ENCODE results near the gene ZFR2. TPM values are rescaled to one million over a fixed set of nuclear protein-coding genes. Genes with fewer than 3 reads are reported as not detected.

Gene ZFR2
- total RNA-seq, 2 experiments from 2014 or later = 0.73 to 0.82 TPM

DNA sequence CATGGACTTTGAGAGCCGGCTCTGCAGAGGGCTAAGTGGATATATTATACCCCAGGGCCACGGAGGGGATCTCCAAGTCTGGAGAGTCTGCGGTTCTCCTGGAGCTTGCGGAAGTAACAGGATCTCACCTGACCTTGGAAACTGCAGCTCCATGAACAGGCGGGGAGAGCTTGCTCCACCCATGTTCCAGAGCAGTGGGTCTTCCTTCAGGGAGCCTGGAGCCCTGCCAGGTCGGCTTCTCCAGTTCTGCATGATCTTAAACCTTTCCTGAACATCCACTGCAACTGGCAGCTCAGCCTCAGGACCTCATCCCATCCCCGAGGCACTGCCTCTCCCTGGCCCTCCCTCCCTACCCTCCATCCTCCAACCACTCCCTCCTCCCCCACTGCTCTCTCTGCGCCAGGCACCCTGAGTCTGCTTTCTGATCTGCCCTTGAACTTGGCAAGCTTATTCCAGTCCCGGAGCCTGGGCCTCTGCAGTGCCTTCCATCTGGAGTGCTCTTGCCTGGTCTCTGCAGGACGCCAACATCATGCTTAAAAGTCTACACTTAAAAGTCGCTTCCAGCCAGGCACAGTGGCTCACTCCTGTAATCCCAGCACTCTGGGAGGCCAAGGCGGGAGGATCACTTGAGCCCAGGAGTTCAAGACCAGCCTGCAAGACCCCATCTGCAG lies 24.8 kb upstream of the ZFR2 start:
- Mint-ChIP-seq H3K27ac (no peak overlapping the region), H3K4me1 (ENCODE audit: low read depth) (no peaks in the 10 kb centered on the region), H3K4me3 (no peak overlapping the region), H3K36me3 (ENCODE audit: low read depth) (no peaks in the 10 kb centered on the region), H3K9me3 (no peaks in the 10 kb centered on the region), H3K27me3 (peaks cover 5% of the 10 kb centered on the region)
- no peaks in the 10 kb centered on the region for H3K36me3 ChIP-seq (ENCODE audit: insufficient read depth, low read length)
- no peaks in the 10 kb centered on the region for H3K4me1 ChIP-seq (ENCODE audit: insufficient read depth, low read length)
- TF ChIP-seq, protein P1, sequence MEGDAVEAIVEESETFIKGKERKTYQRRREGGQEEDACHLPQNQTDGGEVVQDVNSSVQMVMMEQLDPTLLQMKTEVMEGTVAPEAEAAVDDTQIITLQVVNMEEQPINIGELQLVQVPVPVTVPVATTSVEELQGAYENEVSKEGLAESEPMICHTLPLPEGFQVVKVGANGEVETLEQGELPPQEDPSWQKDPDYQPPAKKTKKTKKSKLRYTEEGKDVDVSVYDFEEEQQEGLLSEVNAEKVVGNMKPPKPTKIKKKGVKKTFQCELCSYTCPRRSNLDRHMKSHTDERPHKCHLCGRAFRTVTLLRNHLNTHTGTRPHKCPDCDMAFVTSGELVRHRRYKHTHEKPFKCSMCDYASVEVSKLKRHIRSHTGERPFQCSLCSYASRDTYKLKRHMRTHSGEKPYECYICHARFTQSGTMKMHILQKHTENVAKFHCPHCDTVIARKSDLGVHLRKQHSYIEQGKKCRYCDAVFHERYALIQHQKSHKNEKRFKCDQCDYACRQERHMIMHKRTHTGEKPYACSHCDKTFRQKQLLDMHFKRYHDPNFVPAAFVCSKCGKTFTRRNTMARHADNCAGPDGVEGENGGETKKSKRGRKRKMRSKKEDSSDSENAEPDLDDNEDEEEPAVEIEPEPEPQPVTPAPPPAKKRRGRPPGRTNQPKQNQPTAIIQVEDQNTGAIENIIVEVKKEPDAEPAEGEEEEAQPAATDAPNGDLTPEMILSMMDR (IDR thresholded peaks at IDR 0.05) = no peak
- no peak overlapping the region for H3K4me3 ChIP-seq (ENCODE audit: low read length)
- H3K27ac ChIP-seq (ENCODE audit: low read depth in 1 of 2, low read length in 2 of 2) = no peak overlapping the region
- intact Hi-C loops (cut with DNase I, micrococcal nuclease) = no loop called here
- ChIA-PET CTCF (no interaction called here), POLR2A (no interaction called here)
- DNase-seq = no peak
- H3K9me3 ChIP-seq (ENCODE audit: control insufficient read depth in 1 of 2, insufficient read depth in 1 of 2, low read length in 2 of 2) = peaks cover 5 to 6% of the 10 kb centered on the region in 2 experiments
- no peak for ATAC-seq (ENCODE audit: poor library complexity)
- H3K27me3 ChIP-seq (ENCODE audit: control insufficient read depth in 1 of 2, insufficient read depth in 2 of 2, low read length in 2 of 2) = no peaks in the 10 kb centered on the region

DNA sequence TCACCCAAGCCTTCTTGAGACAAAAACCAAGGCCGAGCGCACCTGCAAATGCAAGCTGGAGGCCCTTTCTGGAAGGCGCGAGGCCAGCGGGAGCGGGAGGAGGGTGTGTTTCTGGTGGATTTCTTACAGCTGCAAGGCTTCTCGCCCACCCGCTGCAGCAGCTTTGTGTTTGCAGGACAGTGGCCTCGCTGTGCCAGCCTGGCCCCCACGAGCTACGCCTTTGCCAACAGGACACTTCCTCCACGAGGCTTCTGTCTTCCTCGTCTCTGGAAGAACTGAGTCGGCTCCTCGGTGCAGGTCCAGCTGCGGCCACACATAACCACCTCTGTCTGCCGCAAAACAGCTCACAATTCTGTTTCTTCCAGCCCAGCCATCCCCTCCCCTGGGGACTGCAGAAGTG lies 21.8 kb upstream of the ZFR2 start:
- ATAC-seq (ENCODE audit: poor library complexity) (no peak), DNase-seq (no peak)
- Histone ChIP-seq H3K4me1 (ENCODE audit: insufficient read depth, low read length) (no peaks in the 10 kb centered on the region), H3K27ac (ENCODE audit: low read depth in 1 of 2, low read length in 2 of 2) (no peak overlapping the region), H3K4me3 (ENCODE audit: low read length) (no peak overlapping the region), H3K9me3 (ENCODE audit: control insufficient read depth in 1 of 2, insufficient read depth in 1 of 2, low read length in 2 of 2) (no peaks in the 10 kb centered on the region), H3K36me3 (ENCODE audit: insufficient read depth, low read length) (no peaks in the 10 kb centered on the region), H3K27me3 (ENCODE audit: control insufficient read depth in 1 of 2, insufficient read depth in 2 of 2, low read length in 2 of 2) (no peaks in the 10 kb centered on the region)
- TF ChIP-seq, protein P1 (IDR thresholded peaks at IDR 0.05) = no peak
- Mint-ChIP-seq H3K27me3 (peaks cover 5% of the 10 kb centered on the region), H3K36me3 (ENCODE audit: low read depth) (no peaks in the 10 kb centered on the region), H3K4me1 (ENCODE audit: low read depth) (no peaks in the 10 kb centered on the region), H3K4me3 (no peak overlapping the region), H3K9me3 (no peaks in the 10 kb centered on the region), H3K27ac (no peak overlapping the region)
- intact Hi-C loops (cut with DNase I, micrococcal nuclease) = no loop called here
- CTCF ChIA-PET = interaction anchor here (0.6 kb wide), 1 partner anchor 1873 kb away, joined by 3 read pairs; no protein-coding TSS in a partner anchor
- POLR2A ChIA-PET = no interaction called here

DNA sequence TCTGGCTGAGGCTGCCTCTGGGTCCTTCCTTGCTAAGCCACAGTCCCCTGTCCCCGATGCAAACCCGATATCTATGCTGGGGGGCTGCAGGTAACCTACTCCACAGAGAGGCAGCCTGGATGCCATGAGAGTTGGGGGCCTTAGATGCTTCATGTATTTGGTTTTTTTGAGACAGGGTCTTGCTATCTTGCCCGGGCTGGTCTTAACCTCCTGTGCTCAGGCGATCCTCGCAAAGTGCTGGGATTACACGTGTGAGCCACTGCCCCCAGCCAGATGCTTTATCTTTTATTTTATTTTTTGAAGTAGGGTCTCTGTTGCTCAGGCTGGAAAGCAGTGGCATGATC lies 13.2 kb upstream of the ZFR2 start:
- Mint-ChIP-seq H3K4me3 (no peak overlapping the region), H3K9me3 (no peaks in the 10 kb centered on the region), H3K36me3 (ENCODE audit: low read depth) (no peaks in the 10 kb centered on the region), H3K27ac (no peak overlapping the region), H3K4me1 (ENCODE audit: low read depth) (peaks cover 7% of the 10 kb centered on the region), H3K27me3 (peaks cover 63% of the 10 kb centered on the region)
- CTCF ChIA-PET = no interaction called here
- Histone ChIP-seq H3K9me3 (ENCODE audit: control insufficient read depth in 1 of 2, insufficient read depth in 1 of 2, low read length in 2 of 2) (peaks cover 0 to 8% of the 10 kb centered on the region in 2 experiments), H3K27me3 (ENCODE audit: control insufficient read depth in 1 of 2, insufficient read depth in 2 of 2, low read length in 2 of 2) (peaks cover 30 to 59% of the 10 kb centered on the region in 2 experiments), H3K4me3 (ENCODE audit: low read length) (no peak overlapping the region), H3K27ac (ENCODE audit: low read depth in 1 of 2, low read length in 2 of 2) (no peak overlapping the region), H3K36me3 (ENCODE audit: insufficient read depth, low read length) (no peaks in the 10 kb centered on the region), H3K4me1 (ENCODE audit: insufficient read depth, low read length) (peaks cover 15% of the 10 kb centered on the region)
- DNase-seq (no peak), ATAC-seq (ENCODE audit: poor library complexity) (no peak)
- intact Hi-C loops (cut with DNase I, micrococcal nuclease) = no loop called here
- TF ChIP-seq, protein P1 (IDR thresholded peaks at IDR 0.05) = no peak
- POLR2A ChIA-PET = no interaction called here
